ENCODE measurements around the gene CFAP299. TPM values are rescaled to one million over a fixed set of nuclear protein-coding genes. Genes with fewer than 3 reads are reported as not detected.

Gene CFAP299
- total and polyA plus RNA-seq, 2 donors (not counting 3 experiments of a cell fraction or from before 2014, with no cell fraction given), result not detected

DNA sequence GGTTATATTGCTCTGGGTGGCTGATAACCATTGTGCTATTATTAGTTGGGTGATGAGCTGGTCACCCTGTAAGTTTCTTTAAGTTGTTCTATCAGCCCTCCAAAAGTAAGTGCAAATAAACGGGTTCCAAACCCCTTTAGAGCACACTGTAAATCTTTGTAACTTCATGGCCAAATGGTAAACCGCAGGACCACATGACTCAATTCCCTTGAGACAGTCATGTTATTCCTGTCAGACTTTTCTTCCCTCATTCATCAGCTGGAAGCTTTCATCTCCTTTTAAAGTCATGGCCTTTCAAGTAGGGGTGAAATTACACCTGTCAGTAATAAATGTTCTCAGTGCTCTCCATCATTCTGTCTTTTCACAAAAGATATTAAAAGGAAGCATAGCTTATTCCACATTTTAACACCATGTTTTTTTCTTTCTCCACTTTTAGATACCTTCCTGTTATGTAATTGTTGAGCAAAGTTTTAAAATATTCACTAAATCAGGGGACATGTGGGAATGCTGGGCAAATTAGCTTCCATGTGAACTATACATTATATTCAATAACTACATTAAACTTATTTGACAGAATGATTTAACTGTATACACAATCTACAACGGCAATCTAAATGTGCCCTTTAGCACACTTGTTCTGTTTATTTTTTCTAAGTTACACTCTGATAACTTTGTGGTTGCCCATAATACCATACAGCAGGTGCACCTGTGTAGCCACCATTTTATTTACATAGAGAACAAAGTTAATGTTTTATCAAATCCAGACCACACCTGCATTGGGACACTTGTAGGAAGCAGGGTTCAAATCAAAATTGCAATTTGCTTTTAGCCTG is 275.5 kb downstream of the CFAP299 start:
- Histone ChIP-seq H3K4me1 (ENCODE audit: control insufficient read depth, extremely low read depth, insufficient read depth, low read length) (no peaks in the 10 kb centered on the region), H3K9me1 (replicated peaks; ENCODE audit: control insufficient read depth, extremely low read depth, insufficient read depth, low read length) (no peaks in the 10 kb centered on the region), H3K36me3 (ENCODE audit: control insufficient read depth in 2 of 2, extremely low read depth in 1 of 2, insufficient read depth in 2 of 2, low read length in 2 of 2) (no peaks in the 10 kb centered on the region), H3K4me3 (replicated peaks in 1 of 3; ENCODE audit: insufficient read depth in 1 of 3, low read depth in 1 of 3, low read length in 3 of 3) (no peak overlapping the region), H3K27ac (ENCODE audit: insufficient read depth, low read depth, low read length) (no peak overlapping the region), H3K79me2 (ENCODE audit: control insufficient read depth, insufficient read depth, low read length) (no peaks in the 10 kb centered on the region), H2AFZ (ENCODE audit: low read depth, low read length) (no peak overlapping the region), H4K20me1 (replicated peaks; ENCODE audit: control insufficient read depth, extremely low read depth, insufficient read depth, low read length) (no peaks in the 10 kb centered on the region), H3K9me3 (replicated peaks; ENCODE audit: control insufficient read depth, insufficient read depth, low read length) (no peaks in the 10 kb centered on the region), H3K4me2 (ENCODE audit: insufficient read depth, low read length) (no peak overlapping the region), H3K9ac (replicated peaks; ENCODE audit: extremely low read depth, insufficient read depth, low read length) (no peak overlapping the region), H3K27me3 (ENCODE audit: control insufficient read depth in 2 of 2, insufficient read depth in 2 of 2, low read length in 2 of 2) (no peaks in the 10 kb centered on the region)
- intact Hi-C loops (cut with micrococcal nuclease) (no loop called here), dilution Hi-C loops (cut with MboI; ENCODE audit: extremely low pct_ligation_motif_present, low sequenced_read_pairs) (no loop called here)
- BruUV-seq (replicated peaks), result no TSS peak
- FAIRE-seq (no peak), DNase-seq (ENCODE audit: low read depth, low spot score) (no peak)
- TF ChIP-seq, protein P1, sequence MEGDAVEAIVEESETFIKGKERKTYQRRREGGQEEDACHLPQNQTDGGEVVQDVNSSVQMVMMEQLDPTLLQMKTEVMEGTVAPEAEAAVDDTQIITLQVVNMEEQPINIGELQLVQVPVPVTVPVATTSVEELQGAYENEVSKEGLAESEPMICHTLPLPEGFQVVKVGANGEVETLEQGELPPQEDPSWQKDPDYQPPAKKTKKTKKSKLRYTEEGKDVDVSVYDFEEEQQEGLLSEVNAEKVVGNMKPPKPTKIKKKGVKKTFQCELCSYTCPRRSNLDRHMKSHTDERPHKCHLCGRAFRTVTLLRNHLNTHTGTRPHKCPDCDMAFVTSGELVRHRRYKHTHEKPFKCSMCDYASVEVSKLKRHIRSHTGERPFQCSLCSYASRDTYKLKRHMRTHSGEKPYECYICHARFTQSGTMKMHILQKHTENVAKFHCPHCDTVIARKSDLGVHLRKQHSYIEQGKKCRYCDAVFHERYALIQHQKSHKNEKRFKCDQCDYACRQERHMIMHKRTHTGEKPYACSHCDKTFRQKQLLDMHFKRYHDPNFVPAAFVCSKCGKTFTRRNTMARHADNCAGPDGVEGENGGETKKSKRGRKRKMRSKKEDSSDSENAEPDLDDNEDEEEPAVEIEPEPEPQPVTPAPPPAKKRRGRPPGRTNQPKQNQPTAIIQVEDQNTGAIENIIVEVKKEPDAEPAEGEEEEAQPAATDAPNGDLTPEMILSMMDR (IDR thresholded peaks at IDR 0.05; ENCODE audit: extremely low read depth in 1 of 2, insufficient read depth in 1 of 2, low read depth in 1 of 2, low read length in 2 of 2), result no peak
- TF ChIP-seq POLR2A (IDR thresholded peaks at IDR 0.05; ENCODE audit: low read depth, low read length) (no peak), MYC (IDR thresholded peaks at IDR 0.05; ENCODE audit: low read depth, low read length) (no peak), GATA2 (IDR thresholded peaks at IDR 0.05; ENCODE audit: insufficient read depth, insufficient read length, low read depth, low read length) (no peak), JUN (IDR thresholded peaks at IDR 0.05; ENCODE audit: borderline replicate concordance, insufficient read depth, insufficient read length, low read depth) (no peak), EZH2 (IDR thresholded peaks at IDR 0.05; ENCODE audit: borderline replicate concordance, low read depth, low read length, severe bottlenecking) (no peak), FOS (IDR thresholded peaks at IDR 0.05; ENCODE audit: borderline replicate concordance, insufficient read depth, low read length) (no peak), POLR2AphosphoS5 (IDR thresholded peaks at IDR 0.05; ENCODE audit: insufficient read depth, low read depth, low read length) (no peak)
- TF ChIP-seq, protein P2, sequence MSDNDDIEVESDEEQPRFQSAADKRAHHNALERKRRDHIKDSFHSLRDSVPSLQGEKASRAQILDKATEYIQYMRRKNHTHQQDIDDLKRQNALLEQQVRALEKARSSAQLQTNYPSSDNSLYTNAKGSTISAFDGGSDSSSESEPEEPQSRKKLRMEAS (IDR thresholded peaks at IDR 0.05; ENCODE audit: insufficient read depth, insufficient read length), result no peak
- CTCF ChIA-PET, result no interaction called here
- POLR2A ChIA-PET, result no interaction called here

All from endothelial cell of umbilical vein (primary cell).